Esophagus squamous epithelium (tissue), 5 donors: Measurements from ENCODE around the gene TM9SF3. TPM values are rescaled to one million over a fixed set of nuclear protein-coding genes. Genes with fewer than 3 reads are reported as not detected.

ENCODE experiments used
- DNase-seq: peaks from one replicate; lab custom pipeline; 2025; lab: John Stamatoyannopoulos, UW
- H3K27ac ChIP-seq, 4 donors: fragments of 200-600 bp; sonication (generic); one replicate each; pipeline ENCODE4 v1.5.1; 2016 to 2019; ENCODE audit warnings: mild to moderate bottlenecking in 1 of 4
- H3K27me3 ChIP-seq, 4 donors: fragments of 200-600 bp; sonication (generic); 1 replicate in 3 of 4; 2 replicates in 1 of 4; pipeline versions ENCODE4 v1.5.1 to v1.6.0; 2017 to 2021; ENCODE audit warnings: antibody characterized with exemption in 1 of 4
- H3K36me3 ChIP-seq, 3 donors: fragments of 200-600 bp; sonication (generic); one replicate each; pipeline ENCODE4 v1.5.1; 2016 to 2019
- H3K4me1 ChIP-seq, 3 donors: fragments of 200-600 bp; sonication (generic); one replicate each; pipeline ENCODE4 v1.5.1; 2017 to 2019
- H3K4me3 ChIP-seq, 4 donors: fragments of 200-600 bp; sonication (generic); 1 replicate in 3 of 4; 2 replicates in 1 of 4; pipeline ENCODE4 v1.5.1; 2016 to 2019; ENCODE audit warnings: mild to moderate bottlenecking in 2 of 4, moderate library complexity in 1 of 4
- H3K9me3 ChIP-seq, 3 donors: fragments of 200-600 bp; sonication (generic); one replicate each; pipeline ENCODE4 v1.5.1; 2016 to 2019
- POLR2A ChIP-seq, 4 donors: fragments of 450-650 bp; IDR thresholded peaks; one replicate each; pipeline ENCODE4 v1.6.1; 2017; ENCODE audit warnings: antibody characterized with exemption in 4 of 4, mild to moderate bottlenecking in 4 of 4, moderate library complexity in 3 of 4
- WGBS, 2 donors: methylation state at CpG; one replicate each; pipeline ENCODE4 v1.1.5; 2018; 5-methylcytosine and 5-hydroxymethylcytosine counted together
- intact Hi-C: fragments of 100-400 bp; cut with DNase I; formaldehyde crosslinking; loops from one replicate; pipeline ENCODE4 v1.15.0; 2022
- total RNA-seq, 4 donors: library from RNA; depleted of rRNA; stranded (reverse); fragments of >200 nt; gene quantifications; one replicate each; pipeline ENCODE4 v1.1.0, GENCODE V29; 2016
- TF ChIP-seq, protein P1 (sequence below), 6 experiments: fragments of 450-650 bp in 4 of 6; fragments of 200-600 bp in 2 of 6; sonication (generic) in 2 of 6; IDR thresholded peaks; one replicate each; pipeline ENCODE4 v1.5.1; 2016 to 2019; ENCODE audit warnings: antibody characterized with exemption in 6 of 6, mild to moderate bottlenecking in 4 of 6, moderate library complexity in 4 of 6
- donor health status: DM: yes; HTN: yes; CAD: no.

TM9SF3 gene
- total RNA-seq, 4 donors from 2014 or later: 36.7 to 86.4 (median 72.4) TPM

DNA sequence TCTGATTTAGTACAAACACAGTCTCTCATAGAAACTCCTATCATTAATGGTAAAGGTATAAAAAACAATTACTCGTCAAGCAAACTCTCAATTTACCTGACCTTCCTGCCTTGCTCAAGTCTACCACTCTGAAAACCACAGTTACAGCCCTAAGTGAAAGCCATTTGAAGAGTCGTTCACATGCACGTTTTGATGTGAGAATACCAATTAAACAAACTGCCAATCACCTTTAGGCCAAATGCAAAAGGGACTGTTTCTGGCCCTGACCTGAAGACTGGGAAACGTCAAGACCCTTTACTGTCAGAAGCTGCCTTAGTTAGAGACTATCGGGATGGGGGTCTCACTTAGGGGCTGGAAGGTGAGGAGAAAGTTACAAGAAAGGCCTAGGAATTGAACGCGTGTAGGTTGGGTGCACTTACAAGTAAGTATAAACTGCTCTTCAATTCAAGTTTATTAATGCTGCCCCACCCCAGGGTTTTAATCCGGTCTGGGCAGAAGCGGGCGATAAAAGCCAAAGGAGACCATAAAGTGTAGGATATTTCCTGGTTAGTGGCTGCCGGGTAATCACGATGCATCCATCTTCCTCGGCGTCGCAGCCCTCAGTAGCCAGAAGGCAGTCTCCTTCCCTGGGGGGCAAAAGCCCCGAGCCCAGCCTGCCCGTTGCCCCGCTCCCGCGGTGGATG lies 935 bp downstream of the TM9SF3 start:
- TF ChIP-seq, protein P1, sequence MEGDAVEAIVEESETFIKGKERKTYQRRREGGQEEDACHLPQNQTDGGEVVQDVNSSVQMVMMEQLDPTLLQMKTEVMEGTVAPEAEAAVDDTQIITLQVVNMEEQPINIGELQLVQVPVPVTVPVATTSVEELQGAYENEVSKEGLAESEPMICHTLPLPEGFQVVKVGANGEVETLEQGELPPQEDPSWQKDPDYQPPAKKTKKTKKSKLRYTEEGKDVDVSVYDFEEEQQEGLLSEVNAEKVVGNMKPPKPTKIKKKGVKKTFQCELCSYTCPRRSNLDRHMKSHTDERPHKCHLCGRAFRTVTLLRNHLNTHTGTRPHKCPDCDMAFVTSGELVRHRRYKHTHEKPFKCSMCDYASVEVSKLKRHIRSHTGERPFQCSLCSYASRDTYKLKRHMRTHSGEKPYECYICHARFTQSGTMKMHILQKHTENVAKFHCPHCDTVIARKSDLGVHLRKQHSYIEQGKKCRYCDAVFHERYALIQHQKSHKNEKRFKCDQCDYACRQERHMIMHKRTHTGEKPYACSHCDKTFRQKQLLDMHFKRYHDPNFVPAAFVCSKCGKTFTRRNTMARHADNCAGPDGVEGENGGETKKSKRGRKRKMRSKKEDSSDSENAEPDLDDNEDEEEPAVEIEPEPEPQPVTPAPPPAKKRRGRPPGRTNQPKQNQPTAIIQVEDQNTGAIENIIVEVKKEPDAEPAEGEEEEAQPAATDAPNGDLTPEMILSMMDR (IDR thresholded peaks at IDR 0.05): no peak
- DNase-seq: no peak
- intact Hi-C loops: no loop called here
- peak overlapping the region; percentile 67 to 93 (median 84) for H3K4me3 ChIP-seq
- peak overlapping the region; percentile 95 to 100 (median 98) for H3K27ac ChIP-seq
- WGBS, 2 donors: 1 to 2% methylated on average over 10 to 13 of the region's 20 CpGs
- H3K4me1 ChIP-seq: peaks cover 5 to 71% (median 21%) of the 10 kb centered on the region in 3 donors
- H3K36me3 ChIP-seq: no peaks in the 10 kb centered on the region
- no peaks in the 10 kb centered on the region for H3K9me3 ChIP-seq
- H3K27me3 ChIP-seq: no peaks in the 10 kb centered on the region

DNA sequence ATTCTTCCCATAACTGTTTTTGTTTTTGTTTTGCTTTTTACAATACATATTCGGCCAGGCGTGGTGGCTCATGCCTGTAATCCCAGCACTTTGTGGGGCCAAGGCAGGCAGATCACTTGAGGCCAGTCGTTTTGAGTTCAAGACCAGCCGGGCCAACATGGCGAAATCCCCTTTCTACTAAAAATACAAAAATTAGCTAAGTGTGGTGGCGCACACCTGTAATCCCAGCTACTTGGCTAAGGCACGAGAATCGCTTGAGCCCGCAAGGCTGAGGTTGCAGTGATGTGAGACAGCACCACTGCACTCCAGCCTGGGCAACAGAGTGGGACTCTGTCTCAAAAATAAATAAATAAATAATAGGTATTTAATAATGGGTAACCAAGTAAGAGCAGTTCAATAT lies 2.3 kb downstream of the TM9SF3 start:
- no peak overlapping the region for H3K4me3 ChIP-seq
- peaks cover 5 to 85% (median 21%) of the 10 kb centered on the region in 3 donors for H3K4me1 ChIP-seq
- no peaks in the 10 kb centered on the region for H3K9me3 ChIP-seq
- intact Hi-C loops: no loop called here
- WGBS, 2 donors: 86 to 91% methylated on average over 9 of the region's 9 CpGs
- TF ChIP-seq POLR2A (IDR thresholded peaks at IDR 0.05): no peak
- TF ChIP-seq, protein P1 (IDR thresholded peaks at IDR 0.05): no peak
- no peaks in the 10 kb centered on the region for H3K36me3 ChIP-seq
- H3K27ac ChIP-seq: no peak overlapping the region
- no peaks in the 10 kb centered on the region for H3K27me3 ChIP-seq
- no peak for DNase-seq

DNA sequence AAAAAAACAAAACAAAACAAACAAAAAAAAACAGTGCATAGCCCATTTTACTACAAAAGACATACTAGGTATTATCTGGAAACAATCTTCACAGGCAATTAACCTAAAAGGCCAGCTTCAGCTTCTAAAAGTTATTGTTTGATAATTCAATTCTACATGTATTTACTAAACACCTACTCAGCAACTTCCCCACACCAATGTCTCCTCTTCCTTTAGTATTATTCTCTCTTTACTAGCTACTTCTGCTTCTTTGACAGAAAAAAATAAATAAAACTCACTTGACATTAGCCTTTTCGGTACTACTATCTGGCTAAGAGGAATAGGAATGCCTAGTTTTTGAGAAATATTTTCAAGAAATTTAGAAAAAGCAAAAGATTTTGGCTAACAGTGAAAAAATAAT lies 2.8 kb downstream of the TM9SF3 start:
- no peak for TF ChIP-seq POLR2A (IDR thresholded peaks at IDR 0.05)
- TF ChIP-seq, protein P1 (IDR thresholded peaks at IDR 0.05): no peak
- intact Hi-C loops: no loop called here
- Histone ChIP-seq H3K27me3 (no peaks in the 10 kb centered on the region), H3K4me3 (no peak overlapping the region), H3K4me1 (peaks cover 5 to 87% (median 21%) of the 10 kb centered on the region in 3 donors), H3K27ac (no peak overlapping the region), H3K9me3 (no peaks in the 10 kb centered on the region), H3K36me3 (no peaks in the 10 kb centered on the region)
- WGBS, 2 donors: 79 to 80% methylated on average over 1 of the region's 1 CpG
- no peak for DNase-seq

DNA sequence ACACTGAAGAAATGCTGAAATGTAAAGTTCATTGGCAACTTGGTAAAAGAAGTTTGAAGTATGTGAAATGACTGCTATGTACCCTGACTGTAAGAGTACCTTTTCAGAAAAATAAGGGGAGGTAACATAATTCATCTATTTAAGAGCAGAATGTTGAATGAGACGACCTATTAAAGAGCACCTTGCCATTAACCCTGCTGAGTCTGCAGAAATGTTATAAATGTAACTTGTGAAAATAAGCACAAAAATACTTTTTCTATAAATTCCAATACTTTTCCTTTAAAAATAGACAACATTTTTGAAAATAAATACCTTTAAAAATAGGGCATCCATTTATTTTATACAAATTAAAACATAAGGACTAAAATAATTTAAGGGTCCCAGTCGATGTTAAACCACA lies 7.7 kb downstream of the TM9SF3 start:
- peak overlapping the region in 1 of 4 donors; percentile 48 for H3K27ac ChIP-seq
- 72 to 75% methylated on average over 2 of the region's 2 CpGs for WGBS, 2 donors
- H3K36me3 ChIP-seq: peaks cover 0 to 7% (median 0%) of the 10 kb centered on the region in 3 donors
- H3K9me3 ChIP-seq: no peaks in the 10 kb centered on the region
- intact Hi-C loops: no loop called here
- peaks cover 5 to 83% (median 11%) of the 10 kb centered on the region in 3 donors for H3K4me1 ChIP-seq
- no peak for DNase-seq
- no peaks in the 10 kb centered on the region for H3K27me3 ChIP-seq
- no peak overlapping the region for H3K4me3 ChIP-seq
- TF ChIP-seq, protein P1 (IDR thresholded peaks at IDR 0.05): no peak
- no peak for TF ChIP-seq POLR2A (IDR thresholded peaks at IDR 0.05)

DNA sequence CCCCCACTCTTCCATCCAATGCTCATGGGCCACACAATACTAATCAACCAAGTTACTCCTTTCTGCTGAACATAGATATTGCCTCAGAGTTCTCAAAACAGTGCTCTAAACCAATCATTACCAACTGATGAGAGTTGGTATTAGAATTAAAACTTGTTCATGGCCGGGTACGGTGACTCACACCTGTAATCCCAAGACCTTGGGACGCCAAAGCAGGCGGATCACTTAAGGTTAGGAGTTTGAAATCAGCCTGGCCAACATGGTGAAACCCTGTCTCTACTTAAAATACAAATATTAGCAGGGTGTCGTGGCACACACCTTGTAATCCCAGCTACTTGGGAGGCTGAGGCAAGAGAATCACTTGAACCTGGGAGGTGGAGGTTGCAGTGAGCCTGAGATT lies 8.2 kb downstream of the TM9SF3 start:
- intact Hi-C loops: no loop called here
- H3K27me3 ChIP-seq: no peaks in the 10 kb centered on the region
- H3K27ac ChIP-seq: peak overlapping the region in 3 of 4 donors; percentile 12 to 50 (median 48)
- no peak for TF ChIP-seq POLR2A (IDR thresholded peaks at IDR 0.05)
- TF ChIP-seq, protein P1 (IDR thresholded peaks at IDR 0.05): no peak
- no peak for DNase-seq
- peaks cover 0 to 7% (median 0%) of the 10 kb centered on the region in 3 donors for H3K36me3 ChIP-seq
- 59 to 93% methylated on average over 5 of the region's 5 CpGs for WGBS, 2 donors
- H3K4me3 ChIP-seq: no peak overlapping the region
- no peaks in the 10 kb centered on the region for H3K9me3 ChIP-seq
- H3K4me1 ChIP-seq: peaks cover 5 to 78% (median 11%) of the 10 kb centered on the region in 3 donors
